Uterus (tissue), 2 donors: ENCODE data around the gene TEX14.

ENCODE experiments used
- CTCF ChIP-seq, 4 experiments: fragments of 200-600 bp in 2 of 4; fragments of 450-650 bp in 2 of 4; sonication (generic) in 2 of 4; IDR thresholded peaks; one replicate each; pipeline ENCODE4 v1.5.1; 2016 to 2019; ENCODE audit warnings: antibody characterized with exemption in 4 of 4, mild to moderate bottlenecking in 2 of 4, moderate library complexity in 1 of 4
- POLR2A ChIP-seq, 2 donors: fragments of 450-650 bp; IDR thresholded peaks; one replicate each; pipeline ENCODE4 v1.6.1; 2016; ENCODE audit warnings: antibody characterized with exemption in 2 of 2, mild to moderate bottlenecking in 1 of 2, moderate library complexity in 1 of 2

GRCh38 chr17:58615768-58616659, 75.8 kb downstream of the TEX14 start:
- TF ChIP-seq POLR2A (IDR thresholded peaks at IDR 0.05) (no peak), CTCF (IDR thresholded peaks at IDR 0.05) (no peak)
